HepG2 (cell line): Measurements from ENCODE around the gene PPP1R27. TPM values are rescaled to one million over a fixed set of nuclear protein-coding genes. Genes with fewer than 3 reads are reported as not detected.

Experiments used
- ATAC-seq: fragments of 200-7000 bp; cut with Tn5 transposase; 3 replicates; pipeline ENCODE4 v1.9.1; 2020; ENCODE audit warnings: mild to moderate bottlenecking, moderate library complexity
- BruUV-seq: library from RNA; stranded (reverse); fragments of 400-500 nt; replicated peaks from 2 replicates; lab custom pipeline; 2021; lab: Mats Ljungman, UMichigan
- CTCF ChIA-PET: fragments of 300-600 bp; formaldehyde crosslinking; extraction: SDS; loops from one replicate; lab custom pipeline; 2021; ENCODE audit warnings: low total read pairs, inconsistent platforms, low intra/inter-chr PET ratio; lab: Yijun Ruan, JAX
- POLR2A ChIA-PET: fragments of 350-600 bp; sonication (Branson Sonifier 250); formaldehyde crosslinking; loops from one replicate; lab custom pipeline; 2020; ENCODE audit warnings: antibody characterized with exemption, inconsistent platforms; lab: Yijun Ruan, JAX
- DNase-seq: peaks from one replicate; pipeline ENCODE4 v3.0.0-alpha.2; 2015; ENCODE audit warnings: low spot score
- FAIRE-seq: peaks from 3 replicates; lab custom pipeline; 2011; peaks lifted over from hg19 to GRCh38; lab: Jason Lieb, UNC
- H2AFZ ChIP-seq: one replicate; pipeline ENCODE4 v1.6.1; 2011; ENCODE audit warnings: low read length, inconsistent platforms
- H3K27ac ChIP-seq: fragments of 300-600 bp; 3 replicates; pipeline ENCODE4 v1.8.0; 2011; ENCODE audit warnings: mixed run types, mild to moderate bottlenecking, mixed read lengths, low read length, inconsistent platforms; ENCODE audit not compliant: insufficient read depth; ENCODE audit errors: extremely low read length
- H3K27me3 ChIP-seq, 2 experiments: fragments of 200-600 bp in 1 of 2; 2 replicates in 1 of 2; 3 replicates in 1 of 2; pipeline versions ENCODE4 v1.6.0 to v1.8.0; 2011; ENCODE audit warnings: low read length in 2 of 2, mild to moderate bottlenecking in 2 of 2, moderate library complexity in 2 of 2, inconsistent platforms in 1 of 2; ENCODE audit not compliant: insufficient read depth in 2 of 2, control insufficient read depth in 1 of 2
- H3K36me3 ChIP-seq, 2 experiments: fragments of 200-600 bp in 1 of 2; replicated peaks in 1 of 2; 2 replicates in 1 of 2; 3 replicates in 1 of 2; pipeline versions ENCODE4 v1.5.1 to v1.8.0; 2011; ENCODE audit warnings: low read length in 2 of 2, inconsistent platforms in 1 of 2; ENCODE audit not compliant: insufficient read depth in 2 of 2, control insufficient read depth in 1 of 2
- H3K4me1 ChIP-seq: 2 replicates; pipeline ENCODE4 v1.5.1; 2012; ENCODE audit warnings: low read length, inconsistent platforms; ENCODE audit not compliant: insufficient read depth
- H3K4me2 ChIP-seq: 2 replicates; pipeline ENCODE4 v1.6.0; 2011; ENCODE audit warnings: low read depth, low read length, inconsistent platforms
- H3K4me3 ChIP-seq, 3 experiments: fragments of 200-600 bp in 1 of 3; sonication (generic), shearing (Covaris generic) in 1 of 3; replicated peaks in 1 of 3; 2 replicates each; pipeline ENCODE4 v1.5.1; 2011 to 2016; ENCODE audit warnings: low read length in 3 of 3, inconsistent platforms in 2 of 3, low read depth in 2 of 3, mild to moderate bottlenecking in 2 of 3, control low read depth in 1 of 3, mixed read lengths in 1 of 3; ENCODE audit not compliant: insufficient read depth in 1 of 3
- H3K79me2 ChIP-seq: one replicate; pipeline ENCODE4 v1.6.1; 2011; ENCODE audit warnings: low read length, inconsistent platforms; ENCODE audit not compliant: insufficient read depth
- H3K9ac ChIP-seq: 2 replicates; pipeline ENCODE4 v1.6.0; 2011; ENCODE audit warnings: mild to moderate bottlenecking, low read depth, low read length, inconsistent platforms; ENCODE audit not compliant: insufficient read depth
- H3K9me3 ChIP-seq: 2 replicates; pipeline ENCODE4 v1.5.1; 2012; ENCODE audit warnings: mild to moderate bottlenecking, low read length
- H4K20me1 ChIP-seq: 2 replicates; pipeline ENCODE4 v1.6.0; 2011; ENCODE audit warnings: inconsistent platforms, mild to moderate bottlenecking, low read length, moderate library complexity; ENCODE audit not compliant: insufficient read depth
- AKAP8 ChIP-seq: sonication (generic); formaldehyde crosslinking; IDR thresholded peaks from 2 replicates; pipeline ENCODE4 v1.5.1; 2020; ENCODE audit warnings: mild to moderate bottlenecking, missing genetic modification reagents
- ARNT ChIP-seq: fragments of 450-650 bp; IDR thresholded peaks from 2 replicates; pipeline ENCODE4 v1.6.1; 2017
- ATAD3A ChIP-seq: sonication (generic); formaldehyde crosslinking; IDR thresholded peaks from 2 replicates; pipeline ENCODE4 v1.4.0; 2020; ENCODE audit warnings: missing genetic modification reagents
- FIP1L1 ChIP-seq: fragments of 200-400 bp; formaldehyde crosslinking; IDR thresholded peaks from 2 replicates; pipeline ENCODE4 v1.6.1; 2018; ENCODE audit warnings: low read depth, mild to moderate bottlenecking, low read length, moderate library complexity, borderline replicate concordance; ENCODE audit not compliant: insufficient read depth
- HES4 ChIP-seq: sonication (generic); formaldehyde crosslinking; IDR thresholded peaks from 2 replicates; pipeline ENCODE4 v1.9.0; 2021; ENCODE audit warnings: mild to moderate bottlenecking, missing genetic modification reagents, borderline replicate concordance
- HNRNPUL1 ChIP-seq: fragments of 200-400 bp; formaldehyde crosslinking; IDR thresholded peaks from 2 replicates; pipeline ENCODE4 v1.6.1; 2017; ENCODE audit warnings: low read depth, mild to moderate bottlenecking, low read length, moderate library complexity
- IKZF4 ChIP-seq: sonication (generic); formaldehyde crosslinking; IDR thresholded peaks from 2 replicates; pipeline ENCODE4 v1.5.1; 2020; ENCODE audit warnings: borderline replicate concordance, mild to moderate bottlenecking, low read depth, missing genetic modification reagents; ENCODE audit errors: not compliant biosample characterization
- KLF12 ChIP-seq: sonication (generic); formaldehyde crosslinking; IDR thresholded peaks from 2 replicates; pipeline ENCODE4 v1.4.0; 2020; ENCODE audit warnings: missing genetic modification reagents, borderline replicate concordance
- MAZ ChIP-seq, 2 experiments: sonication (generic) in 1 of 2; formaldehyde crosslinking in 1 of 2; IDR thresholded peaks; 2 replicates each; pipeline versions ENCODE4 v1.5.0 to v1.6.1; 2012 to 2020; ENCODE audit warnings: low read depth in 2 of 2, mild to moderate bottlenecking in 2 of 2, borderline replicate concordance in 1 of 2, improper control_type of control experiment in 1 of 2, low read length in 1 of 2, missing genetic modification reagents in 1 of 2, moderate library complexity in 1 of 2
- NR2F6 ChIP-seq, 2 experiments: IDR thresholded peaks; 2 replicates each; pipeline ENCODE4 v1.6.1; 2016; ENCODE audit warnings: antibody characterized with exemption in 1 of 2, mild to moderate bottlenecking in 1 of 2
- PAXIP1 ChIP-seq: sonication (generic); formaldehyde crosslinking; conservative IDR thresholded peaks from 2 replicates; pipeline ENCODE4 v1.4.0; 2020; ENCODE audit warnings: mild to moderate bottlenecking, missing genetic modification reagents, moderate library complexity
- PLRG1 ChIP-seq: fragments of 450-650 bp; conservative IDR thresholded peaks from 2 replicates; pipeline ENCODE4 v1.6.1; 2016
- SP4 ChIP-seq: sonication (generic); formaldehyde crosslinking; IDR thresholded peaks from 2 replicates; pipeline ENCODE4 v1.8.1; 2023; ENCODE audit warnings: mild to moderate bottlenecking, missing genetic modification reagents
- THAP11 ChIP-seq: IDR thresholded peaks from 2 replicates; pipeline ENCODE4 v1.6.1; 2016; ENCODE audit warnings: missing biosample characterization, missing genetic modification reagents
- ZFP82 ChIP-seq: sonication (generic); formaldehyde crosslinking; IDR thresholded peaks from 2 replicates; pipeline ENCODE4 v1.5.1; 2020; ENCODE audit warnings: mild to moderate bottlenecking, missing genetic modification reagents, borderline replicate concordance
- ZNF274 ChIP-seq: sonication (generic); formaldehyde crosslinking; IDR thresholded peaks from 2 replicates; pipeline ENCODE4 v1.5.1; 2020; ENCODE audit warnings: mild to moderate bottlenecking, missing genetic modification reagents
- ZNF546 ChIP-seq: sonication (generic); formaldehyde crosslinking; conservative IDR thresholded peaks from 2 replicates; pipeline ENCODE4 v1.8.1; 2023; ENCODE audit warnings: mild to moderate bottlenecking, missing genetic modification reagents
- ZZZ3 ChIP-seq: sonication (generic); formaldehyde crosslinking; IDR thresholded peaks from 2 replicates; pipeline ENCODE4 v1.4.0; 2020; ENCODE audit warnings: missing genetic modification reagents, mild to moderate bottlenecking, borderline replicate concordance
- WGBS: methylation state at CpG from one replicate; pipeline ENCODE4 v1.1.6; 2017; ENCODE audit warnings: low lambda C conversion rate; 5-methylcytosine and 5-hydroxymethylcytosine counted together
- in situ Hi-C: cut with HindIII; loops from 2 replicates; pipeline ENCODE4 v1.10.0; 2017; ENCODE audit warnings: low pct_unique_long_range_greater_than_20kb; ENCODE audit not compliant: extremely low pct_ligation_motif_present
- intact Hi-C: fragments of 100-400 bp; cut with micrococcal nuclease; formaldehyde crosslinking; loops from one replicate; pipeline ENCODE4 v1.10.0; 2022; ENCODE audit not compliant: unreplicated experiment
- polyA plus RNA-seq, 8 experiments: library from polyadenylated mRNA; depleted of rRNA in 3 of 8; stranded (reverse) in 7 of 8; unstranded in 1 of 8; fragments of >200 nt; fragmentation: Illumina TruSeq in 4 of 8; extraction: Trizol in 4 of 8; gene quantifications; 2 replicates each; pipeline versions ENCODE4 v1.2.1 to v1.2.3, GENCODE V29; 2011 to 2016; ENCODE audit warnings: low read depth in 4 of 8, missing spikeins in 1 of 8, mixed read lengths in 1 of 8; ENCODE audit not compliant: insufficient read depth in 1 of 8
- total RNA-seq, 5 experiments: library from RNA; depleted of rRNA; stranded (reverse); fragments of >200 nt; fragmentation: Illumina TruSeq; extraction: Trizol; gene quantifications; 2 replicates each; pipeline ENCODE4 v1.2.3, GENCODE V29; 2016; ENCODE audit warnings: low read depth in 1 of 5
- TF ChIP-seq, protein P1 (sequence below): sonication (generic); formaldehyde crosslinking; IDR thresholded peaks from 2 replicates; pipeline ENCODE4 v1.5.1; 2020; ENCODE audit warnings: missing genetic modification reagents, mild to moderate bottlenecking, borderline replicate concordance

The PPP1R27 gene
- total and polyA plus RNA-seq, 2 of the 13 experiments (the other 11 are each of a cell fraction or from before 2014, with no cell fraction given), result 0.17 to 1.00 TPM

- Histone ChIP-seq H3K27ac (peak overlapping the region; percentile 30), H3K9me3 (no peaks in the 10 kb centered on the region), H3K9ac (peak overlapping the region; percentile 39), H2AFZ (no peak overlapping the region), H3K4me1 (peaks cover 77% of the 10 kb centered on the region), H3K4me2 (peak overlapping the region; percentile 78), H3K27me3 (no peaks in the 10 kb centered on the region; a peak in 1 of 5 replicates), H4K20me1 (peaks cover 54% of the 10 kb centered on the region), H3K4me3 (peak overlapping the region in 2 of 3 experiments; percentile 13 to 91; a peak in 3 of 6 replicates), H3K36me3 (peaks cover 15 to 37% of the 10 kb centered on the region in 2 experiments), H3K79me2 (peaks cover 56% of the 10 kb centered on the region)
- CTCF ChIA-PET, result no interaction called here
- POLR2A ChIA-PET, result interaction anchor here (0.5 to 3.7 kb wide), 10 partner anchors 10 to 1186 kb away, joined by 3 to 21 read pairs (median 4); partner anchors contain the start of genes DCXR and MCRIP1
- ATAC-seq, result no peak
- BruUV-seq, result no TSS peak
- in situ Hi-C loops, result no loop called here
- intact Hi-C loops, result loop anchor here (5.0 kb wide), 1 partner anchor 41 kb away; no protein-coding TSS in a partner anchor
- no peak for FAIRE-seq
- 64% methylated on average over 6 of the region's 6 CpGs for WGBS
- DNase-seq, result no peak
- TF ChIP-seq NR2F6 (IDR thresholded peaks at IDR 0.05) (no peak), NR2F6 (CRISPR knock-in tag; IDR thresholded peaks at IDR 0.05) (0 out of 2 replicates have a peak, but pooled peaks have one; percentile 5), ATAD3A (no peak), ZNF274 (no peak), HES4 (CRISPR knock-in tag) (0 out of 2 replicates have a peak, but pooled peaks have one; percentile 36), AKAP8 (no peak), KLF12 (no peak), THAP11 (no peak), SP4 (CRISPR knock-in tag) (no peak), HNRNPUL1 (no peak), MAZ (IDR thresholded peaks at IDR 0.05; ENCODE audit: borderline replicate concordance, low read depth, low read length) (no peak), MAZ (CRISPR knock-in tag; IDR thresholded peaks at IDR 0.05; ENCODE audit: low read depth) (no peak), ZFP82 (CRISPR knock-in tag) (0 out of 2 replicates have a peak, but pooled peaks have one; percentile 27), PAXIP1 (CRISPR knock-in tag) (peak; percentile 44), ZZZ3 (CRISPR knock-in tag) (peak; percentile 38; the same call in 1 of the 2 replicates), FIP1L1 (no peak), PLRG1 (no peak), IKZF4 (CRISPR knock-in tag) (no peak), ZNF546 (CRISPR knock-in tag) (no peak), ARNT (no peak)
- TF ChIP-seq, protein P1, sequence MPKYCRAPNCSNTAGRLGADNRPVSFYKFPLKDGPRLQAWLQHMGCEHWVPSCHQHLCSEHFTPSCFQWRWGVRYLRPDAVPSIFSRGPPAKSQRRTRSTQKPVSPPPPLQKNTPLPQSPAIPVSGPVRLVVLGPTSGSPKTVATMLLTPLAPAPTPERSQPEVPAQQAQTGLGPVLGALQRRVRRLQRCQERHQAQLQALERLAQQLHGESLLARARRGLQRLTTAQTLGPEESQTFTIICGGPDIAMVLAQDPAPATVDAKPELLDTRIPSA, result no peak
Measured at GRCh38 chr17:81863123-81863675, 28.3 kb upstream of the PPP1R27 start.
